GM23338 (cell line): ENCODE data around the gene TBC1D16. TPM values are rescaled to one million over a fixed set of nuclear protein-coding genes. Genes with fewer than 3 reads are reported as not detected.

Experiments
- ATAC-seq: fragments of 200-7000 bp; cut with Tn5 transposase; 3 replicates; pipeline ENCODE4 v1.9.1; 2020
- DNase-seq: peaks from one replicate; pipeline ENCODE4 v3.0.0-alpha.2; 2015; ENCODE audit warnings: low spot score
- H2AFZ ChIP-seq: fragments of 200-600 bp; sonication (generic); 2 replicates; pipeline ENCODE4 v1.8.0; 2016; ENCODE audit warnings: antibody characterized with exemption, mild to moderate bottlenecking, moderate library complexity
- H3F3A ChIP-seq: fragments of 200-600 bp; sonication (generic); replicated peaks from 2 replicates; pipeline ENCODE4 v1.8.0; 2017; ENCODE audit warnings: antibody characterized with exemption, mixed run types, low read depth
- H3K27ac ChIP-seq: fragments of 200-600 bp; sonication (generic); 2 replicates; pipeline ENCODE4 v1.6.1; 2016; ENCODE audit warnings: low read depth
- H3K27me3 ChIP-seq: fragments of 200-600 bp; sonication (generic); 2 replicates; pipeline ENCODE4 v1.8.0; 2016; ENCODE audit warnings: mild to moderate bottlenecking, mixed run types, moderate library complexity; ENCODE audit not compliant: insufficient read depth
- H3K36me3 ChIP-seq: fragments of 200-600 bp; sonication (generic); 2 replicates; pipeline ENCODE4 v1.8.0; 2016; ENCODE audit warnings: mild to moderate bottlenecking; ENCODE audit not compliant: insufficient read depth
- H3K4me1 ChIP-seq: fragments of 200-600 bp; sonication (generic); 2 replicates; pipeline ENCODE4 v1.8.0; 2016; ENCODE audit warnings: mild to moderate bottlenecking, moderate library complexity; ENCODE audit not compliant: insufficient read depth
- H3K4me2 ChIP-seq: fragments of 200-600 bp; sonication (generic); 2 replicates; pipeline ENCODE4 v1.7.1; 2017; ENCODE audit warnings: mixed run types
- H3K4me3 ChIP-seq: fragments of 200-600 bp; sonication (generic); 2 replicates; pipeline ENCODE4 v1.6.1; 2016; ENCODE audit warnings: mixed run types
- H3K79me2 ChIP-seq: fragments of 200-600 bp; sonication (generic); replicated peaks from 2 replicates; pipeline ENCODE4 v1.8.0; 2017; ENCODE audit warnings: mild to moderate bottlenecking; ENCODE audit not compliant: insufficient read depth
- H3K9me2 ChIP-seq: fragments of 200-600 bp; sonication (generic); 2 replicates; pipeline ENCODE4 v1.8.0; 2017; ENCODE audit not compliant: insufficient read depth
- H4K20me1 ChIP-seq: fragments of 200-600 bp; sonication (generic); replicated peaks from 2 replicates; pipeline ENCODE4 v1.8.0; 2017; ENCODE audit warnings: mild to moderate bottlenecking; ENCODE audit not compliant: insufficient read depth
- H3K27ac Mint-ChIP-seq: 2 replicates; pipeline ENCODE4 v1.8.0; 2020; ENCODE audit warnings: inconsistent platforms, mild to moderate bottlenecking, moderate library complexity, mixed read lengths
- H3K27me3 Mint-ChIP-seq: 3 replicates; pipeline ENCODE4 v1.8.0; 2022; ENCODE audit warnings: low read depth, mild to moderate bottlenecking, moderate library complexity, mixed read lengths, inconsistent platforms; ENCODE audit not compliant: insufficient read depth, poor library complexity
- H3K36me3 Mint-ChIP-seq: 3 replicates; pipeline ENCODE4 v1.8.0; 2021; ENCODE audit warnings: low read depth, mild to moderate bottlenecking, inconsistent platforms, moderate library complexity, mixed read lengths
- H3K4me1 Mint-ChIP-seq: 3 replicates; pipeline ENCODE4 v1.8.0; 2020; ENCODE audit warnings: mild to moderate bottlenecking, inconsistent platforms, mixed read lengths
- H3K4me3 Mint-ChIP-seq: 3 replicates; pipeline ENCODE4 v1.8.0; 2021; ENCODE audit warnings: moderate library complexity, mild to moderate bottlenecking, inconsistent platforms, mixed read lengths
- H3K9me3 Mint-ChIP-seq: 3 replicates; pipeline ENCODE4 v1.8.0; 2020; ENCODE audit warnings: moderate library complexity, mild to moderate bottlenecking, inconsistent platforms, mixed read lengths
- CREB1 ChIP-seq: fragments of 250-450 bp; sonication (Bioruptor Pico); IDR thresholded peaks from 2 replicates; pipeline ENCODE4 v1.5.0; 2020; ENCODE audit warnings: low read depth, mild to moderate bottlenecking, moderate library complexity
- CTCF ChIP-seq, 2 experiments: fragments of 200-600 bp in 1 of 2; sonication (generic) in 1 of 2; conservative IDR thresholded peaks; 2 replicates each; pipeline versions ENCODE4 v1.5.1 to v1.6.1; 2016 to 2017; ENCODE audit warnings: antibody characterized with exemption in 2 of 2, low read depth in 2 of 2, mild to moderate bottlenecking in 2 of 2, moderate library complexity in 1 of 2
- ETS1 ChIP-seq: IDR thresholded peaks from 2 replicates; pipeline ENCODE4 v1.6.1; 2016; ENCODE audit warnings: antibody characterized with exemption
- EZH2 ChIP-seq: fragments of 200-600 bp; sonication (generic); IDR thresholded peaks from one replicate; pipeline ENCODE4 v1.8.0; 2017; ENCODE audit warnings: antibody characterized with exemption, mild to moderate bottlenecking, low read depth; ENCODE audit not compliant: unreplicated experiment
- EZH2phosphoT487 ChIP-seq: fragments of 200-600 bp; sonication (generic); IDR thresholded peaks from one replicate; pipeline ENCODE4 v1.8.1; 2018; ENCODE audit warnings: antibody characterized with exemption; ENCODE audit not compliant: unreplicated experiment
- JUNB ChIP-seq: IDR thresholded peaks from one replicate; pipeline ENCODE4 v1.6.1; 2016; ENCODE audit warnings: antibody characterized with exemption; ENCODE audit not compliant: unreplicated experiment
- NANOG ChIP-seq: IDR thresholded peaks from 2 replicates; pipeline ENCODE4 v1.6.1; 2016; ENCODE audit warnings: antibody characterized with exemption, borderline replicate concordance
- POLR2AphosphoS5 ChIP-seq: IDR thresholded peaks from 2 replicates; pipeline ENCODE4 v1.6.1; 2016; ENCODE audit warnings: antibody characterized with exemption, low read depth
- REST ChIP-seq: IDR thresholded peaks from one replicate; pipeline ENCODE4 v1.6.1; 2018; ENCODE audit warnings: antibody characterized with exemption; ENCODE audit not compliant: unreplicated experiment
- STAT1 ChIP-seq: IDR thresholded peaks from one replicate; pipeline ENCODE4 v1.6.1; 2016; ENCODE audit warnings: antibody characterized with exemption; ENCODE audit not compliant: unreplicated experiment
- ZNF114 ChIP-seq: fragments of 250-450 bp; sonication (Bioruptor Pico); IDR thresholded peaks from 2 replicates; pipeline ENCODE4 v1.5.0; 2020; ENCODE audit warnings: mild to moderate bottlenecking, moderate library complexity
- ZNF331 ChIP-seq: fragments of 250-450 bp; sonication (Bioruptor Pico); IDR thresholded peaks from 2 replicates; pipeline ENCODE4 v1.5.0; 2020; ENCODE audit warnings: low read depth, mild to moderate bottlenecking, moderate library complexity
- ZNF462 ChIP-seq: fragments of 250-450 bp; sonication (Bioruptor Pico); IDR thresholded peaks from 2 replicates; pipeline ENCODE4 v1.5.0; 2020; ENCODE audit warnings: mild to moderate bottlenecking, moderate library complexity
- polyA plus RNA-seq: library from polyadenylated mRNA; unstranded; fragments of >200 nt; fragmentation: Nextera tagmentation; extraction: Ambion mirVana; gene quantifications from 2 replicates; pipeline ENCODE4 v1.2.1, GENCODE V29; 2016
- total RNA-seq: library from RNA; depleted of rRNA; stranded (reverse); fragments of >200 nt; shearing (Covaris generic); gene quantifications from 2 replicates; pipeline ENCODE4 v1.2.3, GENCODE V29; 2014

TBC1D16 gene
- total and polyA plus RNA-seq, 2 experiments from 2014 or later = 16.7 to 104 TPM

- DNase-seq = no peak
- no peak for TF ChIP-seq EZH2
- TF ChIP-seq JUNB = no peak
- no peak for TF ChIP-seq CREB1
- TF ChIP-seq NANOG = no peak
- TF ChIP-seq REST = no peak
- no peak for TF ChIP-seq ZNF114 (CRISPR knock-in tag)
- no peak for TF ChIP-seq EZH2phosphoT487
- no peak for TF ChIP-seq STAT1
- TF ChIP-seq ZNF331 = no peak
- no peak for TF ChIP-seq POLR2AphosphoS5
- TF ChIP-seq ETS1 = no peak
- TF ChIP-seq ZNF462 (CRISPR knock-in tag) = no peak
- TF ChIP-seq CTCF (conservative IDR thresholded peaks at IDR 0.05; ENCODE audit: low read depth in 2 of 2) = no peak
- Histone ChIP-seq H4K20me1 (peaks cover 5% of the 10 kb centered on the region; the same call in 1 of the 2 replicates), H3K36me3 (peaks cover 8% of the 10 kb centered on the region), H3K9me2 (no peaks in the 10 kb centered on the region), H3K4me3 (no peak overlapping the region), H3K79me2 (peaks cover 37% of the 10 kb centered on the region), H3K27ac (no peak overlapping the region), H2AFZ (no peak overlapping the region), H3K4me2 (no peak overlapping the region), H3F3A (peaks cover 19% of the 10 kb centered on the region; the same call in 1 of the 2 replicates), H3K4me1 (peaks cover 14% of the 10 kb centered on the region), H3K27me3 (no peaks in the 10 kb centered on the region)
- Mint-ChIP-seq H3K27ac (no peak overlapping the region), H3K9me3 (no peaks in the 10 kb centered on the region; the same call in 2 of the 3 replicates), H3K4me3 (no peak overlapping the region), H3K27me3 (peaks cover 7% of the 10 kb centered on the region), H3K4me1 (peaks cover 30% of the 10 kb centered on the region), H3K36me3 (peaks cover 11% of the 10 kb centered on the region)
- ATAC-seq = no peak
These were observed 64.0 kb downstream of the TBC1D16 start for GRCh38 chr17:79971651-79972050.
